ENCODE measurements around the gene AHSP. TPM values are rescaled to one million over a fixed set of nuclear protein-coding genes. Genes with fewer than 3 reads are reported as not detected.
A peak's percentile ranks its signal among the peaks of the same experiment; 100 is the strongest.

Gene AHSP
- total RNA-seq, 2 donors from 2014 or later = not detected

DNA sequence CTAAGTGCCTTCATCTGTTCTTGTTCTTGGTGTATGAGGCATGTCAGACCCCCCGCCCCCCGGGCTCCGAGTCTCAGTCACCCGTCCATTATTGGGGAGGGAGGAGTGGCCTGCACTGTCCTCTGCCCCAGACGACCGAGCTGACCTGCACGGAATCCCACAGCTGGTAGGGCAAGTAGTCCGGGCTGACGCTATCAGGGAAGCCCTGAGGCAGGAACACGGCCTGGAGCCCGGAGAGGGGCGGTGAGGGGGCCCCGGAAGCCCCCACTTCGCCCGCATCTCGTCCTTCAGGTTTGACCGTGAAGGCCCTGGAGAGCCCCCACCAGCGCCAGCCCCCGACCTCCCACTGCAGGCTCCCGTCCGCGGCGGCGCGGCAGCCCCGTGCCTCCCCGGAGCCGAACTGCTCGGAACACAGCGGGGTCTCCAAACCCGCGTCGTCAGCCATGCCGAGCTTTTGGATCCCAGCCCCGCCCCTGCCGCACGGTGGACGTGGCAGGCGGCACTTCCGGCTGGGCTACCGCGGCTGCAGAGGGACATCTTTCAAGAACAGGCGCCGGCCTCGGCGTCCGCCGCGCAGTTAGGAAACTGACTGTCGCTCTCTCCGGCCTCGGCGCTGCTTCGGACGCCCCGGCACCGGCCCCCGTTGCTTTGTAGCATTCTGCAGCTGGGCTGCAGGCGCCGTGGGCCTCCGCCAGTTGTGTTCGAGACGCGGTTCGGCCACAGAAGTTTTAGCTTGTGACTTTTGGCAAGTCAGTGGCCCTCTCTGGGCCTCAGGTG lies 19.6 kb upstream of the AHSP start, which contains the start of gene RUSF1:
Gene RUSF1 (minus strand): TSS at position 463 of the 777 bp plus-strand sequence. CDS start 18 bp downstream, at position 445.
- Histone ChIP-seq H3K27me3 (replicated peaks; ENCODE audit: insufficient read depth) (no peaks in the 10 kb centered on the region), H3K4me3 (peak within 1 kb of the TSS; percentile 87), H3K27ac (peak within 1 kb of the TSS; percentile 91 to 95), H3K9me3 (no peaks in the 10 kb centered on the region), H3K4me1 (ENCODE audit: control insufficient read depth in 1 of 2, low read depth in 2 of 2) (peaks cover 14 to 35% of the 10 kb centered on the region in 2 donors), H3K36me3 (no peaks in the 10 kb centered on the region)
- ATAC-seq (ENCODE audit: insufficient number of reproducible peaks, low FRiP score, low read depth) (peak; percentile 83), DNase-seq (ENCODE audit: low spot score) (peak; percentile 62)
- TF ChIP-seq, protein P1, sequence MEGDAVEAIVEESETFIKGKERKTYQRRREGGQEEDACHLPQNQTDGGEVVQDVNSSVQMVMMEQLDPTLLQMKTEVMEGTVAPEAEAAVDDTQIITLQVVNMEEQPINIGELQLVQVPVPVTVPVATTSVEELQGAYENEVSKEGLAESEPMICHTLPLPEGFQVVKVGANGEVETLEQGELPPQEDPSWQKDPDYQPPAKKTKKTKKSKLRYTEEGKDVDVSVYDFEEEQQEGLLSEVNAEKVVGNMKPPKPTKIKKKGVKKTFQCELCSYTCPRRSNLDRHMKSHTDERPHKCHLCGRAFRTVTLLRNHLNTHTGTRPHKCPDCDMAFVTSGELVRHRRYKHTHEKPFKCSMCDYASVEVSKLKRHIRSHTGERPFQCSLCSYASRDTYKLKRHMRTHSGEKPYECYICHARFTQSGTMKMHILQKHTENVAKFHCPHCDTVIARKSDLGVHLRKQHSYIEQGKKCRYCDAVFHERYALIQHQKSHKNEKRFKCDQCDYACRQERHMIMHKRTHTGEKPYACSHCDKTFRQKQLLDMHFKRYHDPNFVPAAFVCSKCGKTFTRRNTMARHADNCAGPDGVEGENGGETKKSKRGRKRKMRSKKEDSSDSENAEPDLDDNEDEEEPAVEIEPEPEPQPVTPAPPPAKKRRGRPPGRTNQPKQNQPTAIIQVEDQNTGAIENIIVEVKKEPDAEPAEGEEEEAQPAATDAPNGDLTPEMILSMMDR (IDR thresholded peaks at IDR 0.05) = no peak

DNA sequence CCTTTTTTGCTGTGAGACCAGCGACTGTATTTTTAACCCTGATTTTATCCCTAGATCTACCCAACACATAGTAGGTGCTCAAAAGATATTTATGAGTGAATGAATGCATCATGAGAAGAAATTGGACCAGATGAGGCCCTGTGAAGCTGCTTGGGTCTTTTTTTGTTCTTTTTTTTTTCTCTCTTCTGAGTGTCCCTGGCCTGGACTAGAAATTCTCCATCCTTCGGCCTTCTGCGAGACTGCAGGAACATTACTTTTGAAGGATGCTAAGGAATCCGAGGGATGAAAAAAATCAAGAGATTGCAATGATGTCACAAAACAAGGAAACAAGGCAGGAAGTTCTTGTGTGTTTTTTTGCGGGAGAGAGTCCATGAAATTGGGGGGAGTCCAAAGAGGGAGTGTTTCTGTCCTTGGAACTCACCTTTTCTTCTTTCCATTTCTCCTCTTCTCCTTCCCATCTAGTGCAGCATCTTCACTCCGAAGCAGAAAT lies 18.9 kb upstream of the AHSP start:
- DNase-seq (ENCODE audit: low spot score) (no peak), ATAC-seq (ENCODE audit: insufficient number of reproducible peaks, low FRiP score, low read depth) (peak; percentile 19)
- H3K27ac ChIP-seq = peak overlapping the region; percentile 91 to 95
- TF ChIP-seq, protein P1 (IDR thresholded peaks at IDR 0.05) = no peak
- peak overlapping the region; percentile 87 for H3K4me3 ChIP-seq
- no peaks in the 10 kb centered on the region for H3K9me3 ChIP-seq
- H3K36me3 ChIP-seq = no peaks in the 10 kb centered on the region
- H3K4me1 ChIP-seq (ENCODE audit: control insufficient read depth in 1 of 2, low read depth in 2 of 2) = peaks cover 14 to 30% of the 10 kb centered on the region in 2 donors
- H3K27me3 ChIP-seq (replicated peaks; ENCODE audit: insufficient read depth) = no peaks in the 10 kb centered on the region

DNA sequence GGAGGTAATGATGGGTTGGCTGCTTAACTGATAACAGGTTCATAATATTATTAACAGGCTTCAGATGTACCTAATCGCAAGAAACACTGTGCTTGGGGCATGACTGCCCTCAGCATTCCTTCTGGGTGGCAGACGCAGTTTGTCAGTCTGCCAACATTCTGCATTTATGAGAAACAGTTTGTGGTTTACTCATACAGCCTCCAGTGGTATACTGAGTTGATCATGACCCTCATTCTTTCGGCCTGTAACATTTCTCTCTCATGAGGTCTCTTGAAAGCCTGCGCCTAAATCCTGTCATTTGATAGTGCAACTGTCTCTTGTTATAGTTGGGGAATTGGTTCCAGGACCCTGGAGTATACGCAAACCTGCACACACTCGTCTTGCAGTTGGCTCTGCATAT lies 14.6 kb upstream of the AHSP start:
- Histone ChIP-seq H3K27ac (no peak overlapping the region), H3K36me3 (no peaks in the 10 kb centered on the region), H3K9me3 (no peaks in the 10 kb centered on the region), H3K4me3 (no peak overlapping the region), H3K27me3 (replicated peaks; ENCODE audit: insufficient read depth) (no peaks in the 10 kb centered on the region), H3K4me1 (ENCODE audit: control insufficient read depth in 1 of 2, low read depth in 2 of 2) (peaks cover 7 to 16% of the 10 kb centered on the region in 2 donors)
- DNase-seq (ENCODE audit: low spot score) = no peak
- TF ChIP-seq, protein P1 (IDR thresholded peaks at IDR 0.05) = no peak
- no peak for ATAC-seq (ENCODE audit: insufficient number of reproducible peaks, low FRiP score, low read depth)

DNA sequence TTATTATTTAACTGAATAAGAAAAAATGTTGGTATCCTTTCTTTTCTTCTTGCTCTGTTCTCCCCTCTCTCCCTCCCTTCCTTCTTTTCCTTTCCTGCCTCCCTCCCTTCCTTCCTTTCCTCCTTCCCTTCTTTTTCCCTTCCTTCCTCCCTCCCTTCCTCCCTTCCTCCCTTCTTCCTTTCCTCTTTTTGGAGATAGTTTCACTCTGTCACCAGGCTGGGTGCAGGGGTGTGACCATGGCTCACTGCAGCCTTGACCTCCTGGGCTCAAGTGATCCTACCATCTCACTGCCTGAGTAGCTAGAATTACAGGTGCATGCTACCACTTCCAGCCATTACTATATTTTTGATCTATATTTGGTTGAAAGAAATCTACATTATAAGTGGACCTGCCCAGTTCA lies 13.8 kb upstream of the AHSP start:
- DNase-seq (ENCODE audit: low spot score) (no peak), ATAC-seq (ENCODE audit: insufficient number of reproducible peaks, low FRiP score, low read depth) (no peak)
- TF ChIP-seq, protein P1 (IDR thresholded peaks at IDR 0.05) = no peak
- H3K27me3 ChIP-seq (replicated peaks; ENCODE audit: insufficient read depth) = no peaks in the 10 kb centered on the region
- H3K27ac ChIP-seq = no peak overlapping the region
- no peaks in the 10 kb centered on the region for H3K36me3 ChIP-seq
- H3K4me1 ChIP-seq (ENCODE audit: control insufficient read depth in 1 of 2, low read depth in 2 of 2) = peaks cover 7 to 15% of the 10 kb centered on the region in 2 donors
- no peaks in the 10 kb centered on the region for H3K9me3 ChIP-seq
- H3K4me3 ChIP-seq = no peak overlapping the region

DNA sequence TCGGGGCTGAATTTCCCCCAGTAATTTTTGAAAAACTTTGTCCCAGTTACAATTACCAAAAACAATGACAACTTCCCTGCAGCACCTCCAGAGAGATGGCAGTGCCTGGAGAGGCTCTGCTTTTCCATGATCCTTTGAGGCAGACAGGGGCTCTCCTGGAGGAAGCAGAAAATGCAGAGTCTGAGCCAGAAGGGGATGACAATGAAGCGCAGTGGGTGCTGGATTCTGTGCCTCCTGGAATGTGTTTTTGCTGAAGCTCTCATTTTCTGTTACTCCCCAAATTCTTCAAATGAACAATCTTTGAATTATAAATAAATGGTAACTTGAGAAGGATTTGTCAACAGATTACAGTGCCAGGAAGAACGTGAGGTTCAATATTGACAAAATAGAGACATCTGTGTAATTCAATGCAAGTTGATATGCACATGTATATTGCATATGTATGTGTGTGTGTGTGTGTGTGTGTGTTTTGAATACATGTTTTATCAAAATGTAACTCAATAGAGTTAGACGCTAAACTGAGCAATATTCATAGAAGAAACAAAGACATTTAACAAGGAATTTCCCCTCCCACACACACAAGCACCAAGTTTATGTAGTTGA lies 9.8 kb upstream of the AHSP start:
- no peaks in the 10 kb centered on the region for H3K36me3 ChIP-seq
- DNase-seq (ENCODE audit: low spot score) (no peak), ATAC-seq (ENCODE audit: insufficient number of reproducible peaks, low FRiP score, low read depth) (no peak)
- H3K9me3 ChIP-seq = no peaks in the 10 kb centered on the region
- no peaks in the 10 kb centered on the region for H3K27me3 ChIP-seq (replicated peaks; ENCODE audit: insufficient read depth)
- no peaks in the 10 kb centered on the region for H3K4me1 ChIP-seq (ENCODE audit: control insufficient read depth in 1 of 2, low read depth in 2 of 2)
- TF ChIP-seq, protein P1 (IDR thresholded peaks at IDR 0.05) = no peak
- H3K27ac ChIP-seq = no peak overlapping the region
- no peak overlapping the region for H3K4me3 ChIP-seq
